Mucosa of rectum (tissue), 2 donors: ENCODE results near the gene DCLK1.

Experiments used
- H3K27ac ChIP-seq, 2 donors: one replicate each; pipeline ENCODE4 v1.7.0; 2013; ENCODE audit warnings: inconsistent platforms in 2 of 2, low read depth in 2 of 2, low read length in 2 of 2
- H3K27me3 ChIP-seq, 2 donors: one replicate each; pipeline ENCODE4 v1.7.0; 2013; ENCODE audit warnings: low read length in 2 of 2; ENCODE audit not compliant: control insufficient read depth in 2 of 2, insufficient read depth in 2 of 2
- H3K36me3 ChIP-seq, 2 donors: one replicate each; pipeline ENCODE4 v1.7.0; 2013; ENCODE audit warnings: low read length in 2 of 2; ENCODE audit not compliant: control insufficient read depth in 2 of 2, insufficient read depth in 2 of 2
- H3K4me1 ChIP-seq, 2 donors: one replicate each; pipeline ENCODE4 v1.7.0; 2013; ENCODE audit warnings: low read length in 2 of 2, mild to moderate bottlenecking in 1 of 2; ENCODE audit not compliant: control insufficient read depth in 2 of 2, insufficient read depth in 2 of 2
- H3K4me3 ChIP-seq, 2 donors: one replicate each; pipeline ENCODE4 v1.7.0; 2013; ENCODE audit warnings: low read length in 2 of 2
- H3K9ac ChIP-seq, 2 donors: one replicate each; pipeline ENCODE4 v1.7.0; 2013; ENCODE audit warnings: low read length in 2 of 2, low read depth in 1 of 2, mild to moderate bottlenecking in 1 of 2
- H3K9me3 ChIP-seq, 2 donors: one replicate each; pipeline ENCODE4 v1.7.0; 2013; ENCODE audit warnings: low read length in 2 of 2; ENCODE audit not compliant: control insufficient read depth in 2 of 2
- donor health status: healthy.
- donor health status: Normal muscosa, but diverticular disease.

DCLK1 gene

DNA sequence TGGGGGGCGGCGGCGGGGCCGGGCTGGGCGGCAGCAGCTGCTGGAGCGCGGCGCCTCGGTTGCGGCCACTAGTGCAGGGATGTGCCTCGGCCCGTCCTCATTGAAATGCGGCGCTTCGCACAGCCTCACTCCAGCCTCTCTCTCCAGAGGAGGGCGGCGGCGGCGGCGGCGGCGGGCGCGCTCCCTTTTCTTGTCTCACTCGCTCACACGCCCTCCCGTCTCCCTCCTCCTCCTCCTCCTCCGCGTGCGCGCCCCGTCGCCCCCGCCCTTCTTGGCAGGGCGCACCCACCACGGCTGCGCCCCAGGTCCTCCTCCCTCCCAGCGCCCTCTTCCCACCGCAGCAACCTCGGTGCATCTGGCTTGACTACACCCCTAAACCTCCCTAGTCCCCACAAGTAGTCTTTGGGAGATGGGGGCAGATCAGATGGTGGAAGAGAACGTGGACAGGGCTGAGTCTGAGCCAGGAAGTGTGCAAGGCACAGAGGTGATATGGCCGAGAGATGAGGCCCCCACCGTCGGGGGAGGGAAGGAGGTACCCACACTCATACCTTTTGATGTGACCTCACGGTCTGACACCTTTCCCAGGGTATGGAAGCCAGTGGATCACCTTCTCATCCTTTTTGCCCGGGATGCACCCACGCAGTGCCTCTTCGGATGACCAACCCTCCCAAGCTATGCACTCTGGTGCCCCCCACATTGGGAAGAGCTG lies at the start of gene DCLK1:
Gene DCLK1 (minus strand): TSS at position 161 of the 709 bp plus-strand sequence.
- Histone ChIP-seq H3K27ac (peak within 1 kb of the TSS; percentile 14 to 69), H3K9me3 (no peaks in the 10 kb centered on the region), H3K4me1 (no peaks in the 10 kb centered on the region), H3K9ac (no peak within 1 kb of the TSS), H3K36me3 (no peaks in the 10 kb centered on the region), H3K4me3 (peak within 1 kb of the TSS; percentile 39 to 42), H3K27me3 (peaks cover 0 to 4% of the 10 kb centered on the region in 2 donors)

DNA sequence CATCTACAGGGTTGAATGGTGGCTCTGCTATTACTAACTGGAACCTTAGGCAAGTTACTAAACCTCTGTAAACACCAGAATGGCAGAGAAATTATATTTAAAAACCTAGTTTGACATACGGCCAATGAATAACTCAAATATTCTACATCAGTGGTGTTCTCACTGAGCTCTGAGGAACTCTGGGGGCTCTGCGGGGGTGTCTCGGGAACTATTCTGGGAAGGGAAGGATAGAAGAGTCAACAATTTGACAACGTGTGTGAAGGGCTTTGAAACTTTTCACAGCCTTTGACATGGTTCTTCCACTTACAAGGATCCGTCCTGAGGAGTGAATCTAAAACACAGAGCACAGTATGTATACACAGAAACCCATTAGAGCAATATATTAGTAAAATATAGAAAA lies 44.4 kb upstream of the DCLK1 start:
- H3K36me3 ChIP-seq, result no peaks in the 10 kb centered on the region
- H3K9me3 ChIP-seq, result no peaks in the 10 kb centered on the region
- H3K4me3 ChIP-seq, result no peak overlapping the region
- H3K9ac ChIP-seq, result no peak overlapping the region
- H3K4me1 ChIP-seq, result no peaks in the 10 kb centered on the region
- H3K27me3 ChIP-seq, result no peaks in the 10 kb centered on the region
- H3K27ac ChIP-seq, result no peak overlapping the region

DNA sequence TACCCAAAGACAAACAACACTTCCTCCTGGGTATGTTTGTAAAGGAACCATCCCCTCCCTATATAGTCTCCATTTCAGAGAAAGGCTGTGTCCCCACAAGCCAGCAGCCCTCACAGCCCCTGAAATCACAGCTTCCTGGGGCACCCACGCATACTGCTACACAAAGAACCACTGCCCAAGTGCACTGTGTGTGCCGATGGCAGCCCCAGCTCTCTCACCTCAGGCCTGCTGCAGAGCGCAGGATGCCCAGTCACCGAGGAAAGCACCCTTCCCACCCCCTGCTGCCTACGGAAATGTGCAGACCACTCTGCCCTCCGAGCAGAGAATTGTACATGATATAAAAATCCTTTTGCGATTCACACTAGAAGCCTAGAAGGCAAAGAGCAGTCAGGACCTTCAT lies 43.7 kb upstream of the DCLK1 start:
- no peaks in the 10 kb centered on the region for H3K4me1 ChIP-seq
- H3K36me3 ChIP-seq, result no peaks in the 10 kb centered on the region
- no peak overlapping the region for H3K9ac ChIP-seq
- no peak overlapping the region for H3K4me3 ChIP-seq
- H3K9me3 ChIP-seq, result no peaks in the 10 kb centered on the region
- H3K27ac ChIP-seq, result no peak overlapping the region
- no peaks in the 10 kb centered on the region for H3K27me3 ChIP-seq

DNA sequence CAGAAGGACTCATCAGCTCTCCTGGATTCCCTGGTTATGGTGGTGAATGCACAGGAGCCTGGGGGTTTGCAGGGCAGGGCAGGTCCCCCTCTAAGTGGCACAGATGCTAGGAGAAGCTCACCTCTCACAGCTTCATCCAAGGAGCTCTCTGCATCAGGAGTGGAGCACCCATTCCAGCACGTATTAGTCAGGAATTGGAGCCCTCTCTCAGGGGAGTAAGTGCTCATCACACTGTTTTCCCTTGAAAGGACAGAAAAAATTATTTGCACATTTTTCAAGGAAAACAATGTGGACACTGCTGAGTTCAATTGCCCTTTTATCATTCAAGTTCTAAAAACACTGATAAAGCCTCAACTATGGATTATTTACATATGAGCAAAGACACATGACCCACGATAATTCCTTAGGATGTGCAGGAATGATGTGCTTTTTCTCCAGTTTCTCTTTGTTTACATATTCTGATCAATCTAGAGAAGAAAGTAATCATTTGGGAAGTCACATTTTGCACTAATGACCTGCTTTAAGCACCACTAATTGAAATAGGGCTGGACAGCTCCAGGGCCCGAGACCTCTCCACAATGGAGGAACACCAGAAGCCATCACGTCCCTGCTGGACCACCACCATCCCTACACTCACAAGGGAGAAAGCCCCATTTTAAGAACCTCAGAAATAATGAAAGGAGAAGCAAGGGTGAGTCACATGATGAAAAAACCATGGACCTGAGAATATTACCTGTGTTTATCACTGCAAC lies 42.6 kb upstream of the DCLK1 start:
- Histone ChIP-seq H3K27ac (no peak overlapping the region), H3K27me3 (no peaks in the 10 kb centered on the region), H3K36me3 (no peaks in the 10 kb centered on the region), H3K9ac (no peak overlapping the region), H3K4me1 (no peaks in the 10 kb centered on the region), H3K4me3 (no peak overlapping the region), H3K9me3 (no peaks in the 10 kb centered on the region)

DNA sequence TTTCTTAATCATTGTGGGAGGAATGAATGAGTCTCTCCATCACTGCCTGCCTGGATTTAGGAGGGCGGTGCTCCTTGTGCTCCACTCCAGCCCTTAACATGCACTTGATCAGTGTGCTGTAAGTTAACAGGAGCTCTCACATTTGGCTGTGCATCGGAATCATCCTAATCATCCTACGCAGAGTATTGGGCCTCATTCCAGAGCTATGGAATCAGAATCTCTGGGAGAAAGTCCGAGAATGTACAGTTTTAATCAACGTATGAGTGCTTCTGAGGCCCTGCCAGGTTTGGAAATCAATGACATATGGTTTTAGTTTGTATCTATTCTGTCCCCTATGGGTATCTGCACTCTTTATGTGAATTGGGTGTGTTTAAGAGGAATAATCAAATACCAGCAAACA lies 34.9 kb upstream of the DCLK1 start:
- H3K4me1 ChIP-seq, result no peaks in the 10 kb centered on the region
- H3K9ac ChIP-seq, result no peak overlapping the region
- no peak overlapping the region for H3K27ac ChIP-seq
- no peaks in the 10 kb centered on the region for H3K27me3 ChIP-seq
- no peak overlapping the region for H3K4me3 ChIP-seq
- H3K9me3 ChIP-seq, result no peaks in the 10 kb centered on the region
- H3K36me3 ChIP-seq, result no peaks in the 10 kb centered on the region

DNA sequence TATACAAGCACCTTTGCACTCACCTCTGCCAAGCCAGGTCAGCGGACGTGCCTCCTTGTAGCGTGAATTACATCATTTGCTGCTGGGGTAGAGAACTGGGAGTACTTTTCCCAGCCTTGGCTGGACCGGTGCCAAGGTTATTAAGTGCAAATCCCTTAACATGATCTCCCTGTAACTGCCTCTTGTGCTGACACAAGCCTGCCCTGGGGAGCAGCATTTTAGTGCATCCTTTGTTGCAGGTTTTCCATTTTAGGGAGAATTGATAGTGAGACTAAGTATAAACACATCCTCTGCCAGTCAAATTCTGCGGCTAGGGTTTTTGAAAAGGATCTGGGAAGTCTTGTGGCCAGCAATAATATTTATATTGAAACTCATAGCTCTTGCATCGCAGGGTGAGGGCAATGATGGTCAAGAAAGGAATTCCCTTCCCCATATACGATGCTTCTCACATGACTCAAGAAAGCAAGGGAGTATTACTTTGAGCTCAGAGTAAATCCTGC lies 32.7 kb upstream of the DCLK1 start:
- no peaks in the 10 kb centered on the region for H3K27me3 ChIP-seq
- no peaks in the 10 kb centered on the region for H3K4me1 ChIP-seq
- no peak overlapping the region for H3K9ac ChIP-seq
- no peak overlapping the region for H3K4me3 ChIP-seq
- H3K36me3 ChIP-seq, result no peaks in the 10 kb centered on the region
- H3K27ac ChIP-seq, result no peak overlapping the region
- no peaks in the 10 kb centered on the region for H3K9me3 ChIP-seq

DNA sequence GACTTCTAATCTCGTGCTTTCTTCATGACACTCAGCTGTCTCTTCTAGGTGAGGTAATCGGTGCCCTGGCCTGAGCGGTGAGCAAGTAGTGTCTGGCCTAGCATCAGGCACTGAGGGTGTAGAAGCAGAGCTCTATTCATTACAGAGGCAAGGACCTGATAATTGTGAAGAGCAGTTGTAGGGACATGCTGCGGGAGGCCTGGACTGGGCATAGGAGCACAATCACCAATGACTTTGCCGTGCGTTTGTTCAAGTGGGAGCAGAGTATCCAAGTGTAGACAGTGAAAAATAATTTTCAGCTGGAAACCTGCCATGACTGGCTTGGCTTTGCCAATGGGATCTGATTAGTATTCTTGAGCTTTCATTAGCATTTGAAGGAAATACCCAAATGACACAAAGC lies 32.1 kb upstream of the DCLK1 start:
- Histone ChIP-seq H3K9ac (no peak overlapping the region), H3K9me3 (no peaks in the 10 kb centered on the region), H3K36me3 (no peaks in the 10 kb centered on the region), H3K4me1 (no peaks in the 10 kb centered on the region), H3K27me3 (no peaks in the 10 kb centered on the region), H3K27ac (no peak overlapping the region), H3K4me3 (no peak overlapping the region)

DNA sequence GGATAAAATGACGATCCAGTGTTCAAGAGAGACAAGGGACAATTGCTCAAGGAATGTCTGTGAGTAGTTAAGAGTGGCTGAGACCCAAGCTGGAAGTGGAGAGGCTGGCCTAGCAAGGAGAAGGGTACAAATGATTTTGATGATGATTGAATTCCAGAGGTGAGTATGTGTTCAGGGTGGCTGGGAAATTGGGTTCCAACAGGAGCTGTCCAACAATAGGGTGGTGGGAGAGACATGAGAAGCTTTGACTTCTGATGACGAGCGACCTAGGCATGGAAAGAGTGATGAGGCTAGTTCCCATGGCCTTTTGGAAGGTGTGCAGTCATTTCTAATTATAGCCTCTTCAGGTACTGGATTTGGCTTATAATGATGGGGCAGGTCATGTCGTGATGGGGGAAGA lies 29.1 kb upstream of the DCLK1 start:
- Histone ChIP-seq H3K27me3 (no peaks in the 10 kb centered on the region), H3K4me1 (no peaks in the 10 kb centered on the region), H3K4me3 (no peak overlapping the region), H3K9ac (no peak overlapping the region), H3K27ac (no peak overlapping the region), H3K9me3 (no peaks in the 10 kb centered on the region), H3K36me3 (no peaks in the 10 kb centered on the region)

DNA sequence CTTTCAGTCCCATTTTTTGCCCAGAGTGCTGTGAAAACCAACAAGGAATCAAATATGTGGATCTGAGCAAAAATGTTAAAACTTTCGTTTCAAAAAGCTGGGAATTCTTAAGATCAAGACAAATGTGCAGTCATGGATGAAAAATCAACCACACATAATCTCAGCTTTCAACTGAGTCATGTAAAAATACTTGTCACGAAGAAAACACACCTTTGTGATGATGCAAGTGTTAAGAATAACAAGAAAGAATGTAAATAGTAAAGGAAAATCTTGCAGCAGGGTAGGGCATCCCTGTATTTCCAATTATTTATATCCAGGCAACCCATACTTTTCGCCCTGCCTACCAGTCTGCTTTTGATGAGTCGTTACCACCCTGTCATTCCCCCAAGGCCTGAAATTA lies 27.4 kb upstream of the DCLK1 start:
- H3K36me3 ChIP-seq, result no peaks in the 10 kb centered on the region
- H3K9ac ChIP-seq, result no peak overlapping the region
- H3K27ac ChIP-seq, result no peak overlapping the region
- H3K27me3 ChIP-seq, result no peaks in the 10 kb centered on the region
- H3K4me1 ChIP-seq, result no peaks in the 10 kb centered on the region
- no peaks in the 10 kb centered on the region for H3K9me3 ChIP-seq
- H3K4me3 ChIP-seq, result no peak overlapping the region

DNA sequence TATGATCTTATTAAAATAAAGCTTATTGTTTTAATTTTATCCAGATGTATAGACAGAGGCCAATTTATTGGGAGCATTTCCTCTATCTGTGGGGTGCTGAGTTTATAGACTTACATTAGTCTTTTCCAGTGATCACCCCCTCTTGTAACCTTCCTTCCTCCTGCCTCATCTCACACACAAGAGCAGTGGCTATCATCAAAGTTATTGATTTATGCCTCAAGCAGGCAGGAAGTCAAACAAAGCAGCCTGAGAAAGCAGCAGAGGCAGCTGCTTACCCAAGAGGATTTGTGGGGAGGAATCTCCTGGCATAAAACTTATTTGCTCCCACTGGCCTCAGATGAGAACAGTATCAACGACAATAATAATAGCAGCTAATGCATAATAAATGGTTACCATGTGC lies 26.3 kb upstream of the DCLK1 start:
- Histone ChIP-seq H3K36me3 (no peaks in the 10 kb centered on the region), H3K9ac (no peak overlapping the region), H3K27me3 (no peaks in the 10 kb centered on the region), H3K9me3 (no peaks in the 10 kb centered on the region), H3K4me3 (no peak overlapping the region), H3K27ac (no peak overlapping the region), H3K4me1 (no peaks in the 10 kb centered on the region)
